ENCODE data around the gene SLC27A1. TPM values are rescaled to one million over a fixed set of nuclear protein-coding genes. Genes with fewer than 3 reads are reported as not detected.
A peak's percentile ranks its signal among the peaks of the same experiment; 100 is the strongest.

SLC27A1 gene
- 4.3 and 4.6 TPM in 2 replicates for total RNA-seq

- ChIA-PET CTCF (no interaction called here), POLR2A (interaction anchor here (0.5 to 2.1 kb wide), 5 partner anchors 42 to 142 kb away, joined by 3 to 6 read pairs (median 3); partner anchors contain the start of genes BST2 and PGLS)
- peak; percentile 85 for DNase-seq
- H3K4me1 Mint-ChIP-seq: peaks cover 23% of the 10 kb centered on the region
- ATAC-seq (ENCODE audit: low read depth): peak; percentile 81
- H3K9me3 Mint-ChIP-seq: no peaks in the 10 kb centered on the region
- H3K4me3 Mint-ChIP-seq: peak within 1 kb of the TSS; percentile 91
- no peaks in the 10 kb centered on the region for H3K36me3 Mint-ChIP-seq (ENCODE audit: low read depth)
- intact Hi-C loops (cut with micrococcal nuclease): loop anchor here (1.0 to 2.0 kb wide), 3 partner anchors 42 to 203 kb away; partner anchors contain the start of gene BABAM1
- H3K27ac Mint-ChIP-seq: peak within 1 kb of the TSS; percentile 84
- TF ChIP-seq, protein P1, sequence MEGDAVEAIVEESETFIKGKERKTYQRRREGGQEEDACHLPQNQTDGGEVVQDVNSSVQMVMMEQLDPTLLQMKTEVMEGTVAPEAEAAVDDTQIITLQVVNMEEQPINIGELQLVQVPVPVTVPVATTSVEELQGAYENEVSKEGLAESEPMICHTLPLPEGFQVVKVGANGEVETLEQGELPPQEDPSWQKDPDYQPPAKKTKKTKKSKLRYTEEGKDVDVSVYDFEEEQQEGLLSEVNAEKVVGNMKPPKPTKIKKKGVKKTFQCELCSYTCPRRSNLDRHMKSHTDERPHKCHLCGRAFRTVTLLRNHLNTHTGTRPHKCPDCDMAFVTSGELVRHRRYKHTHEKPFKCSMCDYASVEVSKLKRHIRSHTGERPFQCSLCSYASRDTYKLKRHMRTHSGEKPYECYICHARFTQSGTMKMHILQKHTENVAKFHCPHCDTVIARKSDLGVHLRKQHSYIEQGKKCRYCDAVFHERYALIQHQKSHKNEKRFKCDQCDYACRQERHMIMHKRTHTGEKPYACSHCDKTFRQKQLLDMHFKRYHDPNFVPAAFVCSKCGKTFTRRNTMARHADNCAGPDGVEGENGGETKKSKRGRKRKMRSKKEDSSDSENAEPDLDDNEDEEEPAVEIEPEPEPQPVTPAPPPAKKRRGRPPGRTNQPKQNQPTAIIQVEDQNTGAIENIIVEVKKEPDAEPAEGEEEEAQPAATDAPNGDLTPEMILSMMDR (IDR thresholded peaks at IDR 0.05): no peak
- no peaks in the 10 kb centered on the region for H3K27me3 Mint-ChIP-seq
Observed at GRCh38 chr19:17470068-17470841, at the start of gene SLC27A1. TSS of gene SLC27A1 (plus strand) at chr19:17470524. CDS start at chr19:17470541, 17 bp downstream.

- H3K4me3 Mint-ChIP-seq: no peak overlapping the region
- no peak overlapping the region for H3K27ac Mint-ChIP-seq
- no peak for DNase-seq
- POLR2A ChIA-PET: interaction anchor here (0.6 kb wide), 1 partner anchor 17 kb away, joined by 4 read pairs; the partner anchor contains the start of gene BST2
- no peaks in the 10 kb centered on the region for H3K27me3 Mint-ChIP-seq
- TF ChIP-seq, protein P1 (IDR thresholded peaks at IDR 0.05): no peak
- peaks cover 12% of the 10 kb centered on the region for H3K36me3 Mint-ChIP-seq (ENCODE audit: low read depth)
- H3K4me1 Mint-ChIP-seq: peaks cover 16% of the 10 kb centered on the region
- intact Hi-C loops (cut with micrococcal nuclease): no loop called here
- no peaks in the 10 kb centered on the region for H3K9me3 Mint-ChIP-seq
- CTCF ChIA-PET: no interaction called here
- no peak for ATAC-seq (ENCODE audit: low read depth)
Observed at GRCh38 chr19:17421942-17422341, 48.4 kb upstream of the SLC27A1 start.

DNA sequence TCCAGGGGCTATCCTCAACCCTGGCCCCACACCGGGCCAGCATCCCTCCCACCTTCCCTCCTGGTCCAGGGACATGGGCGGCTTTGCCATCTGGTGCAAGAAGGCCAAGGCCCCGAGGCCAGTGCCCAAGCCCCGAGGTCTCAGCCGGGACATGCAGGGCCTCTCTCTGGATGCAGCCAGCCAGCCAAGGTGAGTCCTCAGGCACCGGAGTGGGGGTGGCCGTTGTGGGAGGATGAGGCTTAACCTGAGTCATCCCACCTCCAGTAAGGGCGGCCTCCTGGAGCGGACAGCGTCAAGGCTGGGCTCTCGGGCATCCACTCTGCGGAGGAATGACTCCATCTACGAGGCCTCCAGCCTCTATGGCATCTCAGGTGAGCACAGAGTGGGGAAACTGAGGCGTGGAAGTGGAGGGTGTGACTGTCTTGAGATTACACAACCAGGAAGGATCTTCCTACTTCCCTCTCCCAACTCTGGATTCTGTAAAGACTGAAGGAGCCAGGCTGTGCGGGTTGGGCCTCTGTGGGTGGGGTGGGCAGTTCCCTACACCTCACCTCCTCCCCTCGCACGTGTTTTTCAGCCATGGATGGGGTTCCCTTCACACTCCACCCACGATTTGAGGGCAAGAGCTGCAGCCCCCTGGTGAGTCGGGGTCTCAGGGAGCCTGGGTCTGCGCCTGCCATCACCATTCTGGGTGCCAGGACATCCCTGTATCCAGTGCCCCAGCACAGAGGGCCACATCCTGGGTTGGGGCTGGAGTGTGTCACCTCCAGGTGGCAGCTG, 46.7 kb upstream of the SLC27A1 start:
- Mint-ChIP-seq H3K4me1 (peaks cover 16% of the 10 kb centered on the region), H3K27ac (no peak overlapping the region), H3K4me3 (no peak overlapping the region), H3K9me3 (no peaks in the 10 kb centered on the region), H3K27me3 (no peaks in the 10 kb centered on the region), H3K36me3 (ENCODE audit: low read depth) (peaks cover 9% of the 10 kb centered on the region)
- ATAC-seq (ENCODE audit: low read depth): no peak
- ChIA-PET CTCF (no interaction called here), POLR2A (no interaction called here)
- intact Hi-C loops (cut with micrococcal nuclease): no loop called here
- no peak for DNase-seq
- TF ChIP-seq, protein P1 (IDR thresholded peaks at IDR 0.05): no peak

GRCh38 chr19:17424743-17425365, 45.5 kb upstream of the SLC27A1 start:
- DNase-seq: no peak
- no peaks in the 10 kb centered on the region for H3K27me3 Mint-ChIP-seq
- no peak overlapping the region for H3K4me3 Mint-ChIP-seq
- no peaks in the 10 kb centered on the region for H3K9me3 Mint-ChIP-seq
- peaks cover 8% of the 10 kb centered on the region for H3K36me3 Mint-ChIP-seq (ENCODE audit: low read depth)
- TF ChIP-seq, protein P1 (IDR thresholded peaks at IDR 0.05): no peak
- ChIA-PET CTCF (no interaction called here), POLR2A (interaction anchor here (0.7 kb wide), 1 partner anchor 13 kb away, joined by 3 read pairs; no protein-coding TSS in a partner anchor)
- peaks cover 7% of the 10 kb centered on the region for H3K4me1 Mint-ChIP-seq
- intact Hi-C loops (cut with micrococcal nuclease): no loop called here
- ATAC-seq (ENCODE audit: low read depth): peak; percentile 33
- no peak overlapping the region for H3K27ac Mint-ChIP-seq

All from activated B cell treated with CpG ODN at 0.5 μM for 24 hours (primary cell).